KMS-11 (cell line): ENCODE results near the gene PAN3.

Source experiments
- H2AFZ ChIP-seq: fragments of 200-600 bp; sonication (generic); 2 replicates; pipeline ENCODE4 v1.6.1; 2016; ENCODE audit warnings: antibody characterized with exemption, mixed run types, low read depth
- H3K27ac ChIP-seq: fragments of 200-600 bp; sonication (generic); 2 replicates; pipeline ENCODE4 v1.6.1; 2016; ENCODE audit warnings: mild to moderate bottlenecking, mixed run types
- H3K27me3 ChIP-seq: fragments of 200-600 bp; sonication (generic); 2 replicates; pipeline ENCODE4 v1.6.1; 2017; ENCODE audit warnings: mild to moderate bottlenecking, low read depth, mixed run types, moderate library complexity; ENCODE audit not compliant: insufficient read depth
- H3K36me3 ChIP-seq: fragments of 200-600 bp; sonication (generic); 2 replicates; pipeline ENCODE4 v1.6.1; 2017; ENCODE audit warnings: mild to moderate bottlenecking, mixed run types; ENCODE audit not compliant: insufficient read depth
- H3K4me1 ChIP-seq: fragments of 200-600 bp; sonication (generic); 2 replicates; pipeline ENCODE4 v1.6.1; 2016; ENCODE audit warnings: mild to moderate bottlenecking, low read depth, mixed run types; ENCODE audit not compliant: poor library complexity, severe bottlenecking
- H3K4me2 ChIP-seq: fragments of 200-600 bp; sonication (generic); 2 replicates; pipeline ENCODE4 v1.7.0; 2016; ENCODE audit warnings: mild to moderate bottlenecking, mixed run types
- H3K4me3 ChIP-seq: fragments of 200-600 bp; sonication (generic); IDR thresholded peaks from 2 replicates; pipeline ENCODE4 v1.6.1; 2017; ENCODE audit warnings: low read depth, low read length, mixed read lengths; ENCODE audit not compliant: insufficient read depth
- H3K79me2 ChIP-seq: fragments of 200-600 bp; sonication (generic); 2 replicates; pipeline ENCODE4 v1.6.1; 2016; ENCODE audit warnings: low read depth, mixed run types; ENCODE audit not compliant: insufficient read depth
- H3K9ac ChIP-seq: fragments of 200-600 bp; sonication (generic); 2 replicates; pipeline ENCODE4 v1.6.1; 2016; ENCODE audit warnings: mild to moderate bottlenecking, mixed run types
- H4K20me1 ChIP-seq: fragments of 200-600 bp; sonication (generic); 2 replicates; pipeline ENCODE4 v1.6.1; 2016; ENCODE audit warnings: mild to moderate bottlenecking, mixed run types; ENCODE audit not compliant: insufficient read depth
- TF ChIP-seq, protein P1 (sequence below): fragments of 200-600 bp; sonication (generic); conservative IDR thresholded peaks from 2 replicates; pipeline ENCODE4 v1.6.1; 2017; ENCODE audit warnings: low read depth, mild to moderate bottlenecking, antibody characterized with exemption, low read length, moderate library complexity, mixed read lengths

The PAN3 gene

GRCh38 chr13:28159057-28159456, 20.7 kb downstream of the PAN3 start:
- TF ChIP-seq, protein P1, sequence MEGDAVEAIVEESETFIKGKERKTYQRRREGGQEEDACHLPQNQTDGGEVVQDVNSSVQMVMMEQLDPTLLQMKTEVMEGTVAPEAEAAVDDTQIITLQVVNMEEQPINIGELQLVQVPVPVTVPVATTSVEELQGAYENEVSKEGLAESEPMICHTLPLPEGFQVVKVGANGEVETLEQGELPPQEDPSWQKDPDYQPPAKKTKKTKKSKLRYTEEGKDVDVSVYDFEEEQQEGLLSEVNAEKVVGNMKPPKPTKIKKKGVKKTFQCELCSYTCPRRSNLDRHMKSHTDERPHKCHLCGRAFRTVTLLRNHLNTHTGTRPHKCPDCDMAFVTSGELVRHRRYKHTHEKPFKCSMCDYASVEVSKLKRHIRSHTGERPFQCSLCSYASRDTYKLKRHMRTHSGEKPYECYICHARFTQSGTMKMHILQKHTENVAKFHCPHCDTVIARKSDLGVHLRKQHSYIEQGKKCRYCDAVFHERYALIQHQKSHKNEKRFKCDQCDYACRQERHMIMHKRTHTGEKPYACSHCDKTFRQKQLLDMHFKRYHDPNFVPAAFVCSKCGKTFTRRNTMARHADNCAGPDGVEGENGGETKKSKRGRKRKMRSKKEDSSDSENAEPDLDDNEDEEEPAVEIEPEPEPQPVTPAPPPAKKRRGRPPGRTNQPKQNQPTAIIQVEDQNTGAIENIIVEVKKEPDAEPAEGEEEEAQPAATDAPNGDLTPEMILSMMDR, result no peak
- H2AFZ ChIP-seq, result no peak overlapping the region
- H3K4me3 ChIP-seq, result no peak overlapping the region
- no peak overlapping the region for H3K27ac ChIP-seq
- H3K4me1 ChIP-seq, result peaks cover 7% of the 10 kb centered on the region
- H3K27me3 ChIP-seq, result no peaks in the 10 kb centered on the region
- no peaks in the 10 kb centered on the region for H3K36me3 ChIP-seq
- no peaks in the 10 kb centered on the region for H4K20me1 ChIP-seq
- H3K79me2 ChIP-seq, result peaks cover 25% of the 10 kb centered on the region; the same call in 1 of the 2 replicates
- no peak overlapping the region for H3K4me2 ChIP-seq
- H3K9ac ChIP-seq, result no peak overlapping the region

DNA sequence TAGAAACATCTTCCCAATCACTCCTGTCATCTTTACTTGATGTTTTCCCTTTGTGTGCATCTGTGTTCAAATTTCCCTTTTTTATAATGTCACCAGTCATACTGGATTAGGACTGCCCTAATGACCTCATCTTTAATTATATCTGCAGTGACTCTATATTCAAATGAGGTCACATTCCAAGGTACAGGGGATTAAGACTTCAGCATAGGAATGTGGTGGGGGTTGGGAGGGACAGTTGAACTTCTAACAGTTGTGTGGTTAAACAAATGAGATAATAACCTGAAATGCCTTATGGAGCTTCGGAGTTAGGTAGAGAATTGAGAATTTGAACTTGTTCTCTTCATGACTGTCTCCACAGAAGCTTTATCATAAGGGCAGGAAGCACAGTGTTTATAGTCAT, 23.0 kb downstream of the PAN3 start:
- Histone ChIP-seq H2AFZ (no peak overlapping the region), H3K27me3 (no peaks in the 10 kb centered on the region), H3K4me2 (no peak overlapping the region), H3K9ac (no peak overlapping the region), H3K79me2 (peaks cover 19% of the 10 kb centered on the region; the same call in 1 of the 2 replicates), H3K27ac (no peak overlapping the region), H3K4me3 (no peak overlapping the region), H3K4me1 (peaks cover 7% of the 10 kb centered on the region), H4K20me1 (no peaks in the 10 kb centered on the region), H3K36me3 (no peaks in the 10 kb centered on the region)
- TF ChIP-seq, protein P1, result no peak

DNA sequence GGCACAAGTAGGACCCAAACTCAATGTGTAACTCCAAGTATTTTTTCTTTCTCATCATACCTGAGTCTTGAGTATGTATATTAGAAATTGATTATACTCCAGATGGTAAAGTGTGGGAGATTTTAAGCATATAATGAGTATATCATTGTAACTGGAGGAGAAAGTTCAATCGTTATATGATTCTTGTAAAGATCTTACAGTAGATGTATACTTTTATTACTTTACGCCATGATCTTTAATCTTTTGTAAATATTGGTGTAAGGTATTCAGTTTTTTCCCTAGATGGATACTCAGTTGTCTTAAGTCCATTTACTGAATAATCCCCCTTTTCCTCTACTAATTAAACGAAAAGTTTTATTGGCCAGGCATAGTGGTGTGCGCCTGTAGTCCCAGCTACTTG, 25.2 kb downstream of the PAN3 start:
- H2AFZ ChIP-seq, result no peak overlapping the region
- no peak overlapping the region for H3K4me3 ChIP-seq
- no peaks in the 10 kb centered on the region for H3K27me3 ChIP-seq
- no peaks in the 10 kb centered on the region for H4K20me1 ChIP-seq
- H3K79me2 ChIP-seq, result peaks cover 28% of the 10 kb centered on the region; the same call in 1 of the 2 replicates
- no peaks in the 10 kb centered on the region for H3K36me3 ChIP-seq
- TF ChIP-seq, protein P1, result no peak
- peaks cover 7% of the 10 kb centered on the region for H3K4me1 ChIP-seq
- no peak overlapping the region for H3K27ac ChIP-seq
- H3K4me2 ChIP-seq, result no peak overlapping the region
- no peak overlapping the region for H3K9ac ChIP-seq

DNA sequence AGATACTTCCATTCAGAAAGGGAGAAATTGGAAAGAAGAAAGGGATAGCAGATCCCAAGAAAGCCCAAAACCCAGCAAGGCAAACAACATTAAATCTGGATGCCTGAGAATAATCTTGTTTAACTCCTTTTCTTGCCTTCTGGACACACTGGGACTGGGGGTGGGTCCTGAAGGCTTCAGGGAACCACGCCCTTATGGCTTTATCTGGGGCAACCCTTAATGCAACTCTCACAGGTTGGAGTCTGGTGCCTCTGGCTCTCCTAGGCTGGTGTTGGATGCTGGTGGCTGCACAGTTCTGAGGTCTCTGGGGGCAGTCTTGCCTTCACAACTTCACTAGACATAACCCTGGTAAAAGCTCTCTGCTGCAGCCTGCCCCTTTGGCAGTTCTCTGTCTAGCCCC, 27.9 kb downstream of the PAN3 start:
- H3K4me2 ChIP-seq, result no peak overlapping the region
- H3K36me3 ChIP-seq, result no peaks in the 10 kb centered on the region
- peaks cover 2% of the 10 kb centered on the region for H3K4me1 ChIP-seq
- H2AFZ ChIP-seq, result no peak overlapping the region
- TF ChIP-seq, protein P1, result no peak
- no peak overlapping the region for H3K9ac ChIP-seq
- H3K79me2 ChIP-seq, result peaks cover 15% of the 10 kb centered on the region; the same call in 1 of the 2 replicates
- no peaks in the 10 kb centered on the region for H4K20me1 ChIP-seq
- H3K27me3 ChIP-seq, result no peaks in the 10 kb centered on the region
- no peak overlapping the region for H3K4me3 ChIP-seq
- no peak overlapping the region for H3K27ac ChIP-seq
